HCEC 1CT (cell line): ENCODE results near the gene NECAP2.
"Not testable (repeated sequence)": the region's sequence is repeated elsewhere in the genome, so short reads cannot be mapped to it uniquely, and the experiment has no call there.

Experiments used
- DNase-seq: peaks from one replicate; pipeline ENCODE4 v3.0.0-alpha.2; 2017

NECAP2 gene

DNA sequence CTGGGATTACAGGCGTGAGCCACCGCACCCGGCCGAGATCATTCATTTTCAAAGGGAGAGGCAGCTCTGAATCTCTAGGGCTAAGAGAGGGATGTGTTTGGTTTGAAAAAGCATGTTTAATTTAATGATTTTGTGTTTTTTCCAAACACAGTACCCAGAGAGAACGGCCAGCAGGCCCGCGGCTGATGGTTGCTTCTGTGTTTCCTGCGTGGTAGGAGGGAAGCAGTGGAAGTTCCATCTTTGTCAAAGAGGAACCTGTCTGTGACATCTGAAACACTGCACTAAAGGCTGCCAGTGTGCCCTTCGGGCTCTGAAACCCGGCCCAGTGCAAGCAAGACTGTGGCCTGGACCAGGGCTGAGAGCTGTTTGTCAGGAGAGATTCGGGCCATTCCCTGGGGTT, 59.9 kb downstream of the NECAP2 start:
- not testable (repeated sequence) for DNase-seq

- DNase-seq, result not testable (repeated sequence)
Observed at GRCh38 chr1:16500975-16501374, 60.5 kb downstream of the NECAP2 start.

DNA sequence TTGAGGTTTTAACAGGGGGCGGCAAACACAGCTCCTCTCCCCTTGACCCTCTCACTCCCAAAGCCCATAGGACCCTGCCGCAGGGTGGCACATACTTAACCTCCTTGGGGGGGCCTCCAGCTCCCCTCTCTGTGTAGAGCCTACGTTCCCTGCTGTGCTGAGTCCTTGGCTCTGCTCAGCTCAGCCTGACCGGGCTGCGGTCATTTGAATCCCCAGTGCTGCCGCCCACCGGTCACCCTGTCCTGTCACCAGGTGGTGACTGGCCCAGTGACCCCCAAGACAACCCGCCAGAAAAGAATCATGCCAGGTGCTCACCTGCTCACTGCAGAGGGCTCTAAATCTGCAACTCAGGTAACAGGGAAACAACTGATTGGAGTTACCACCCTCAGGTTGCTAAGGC, 60.9 kb downstream of the NECAP2 start:
- DNase-seq, result not testable (repeated sequence)

DNA sequence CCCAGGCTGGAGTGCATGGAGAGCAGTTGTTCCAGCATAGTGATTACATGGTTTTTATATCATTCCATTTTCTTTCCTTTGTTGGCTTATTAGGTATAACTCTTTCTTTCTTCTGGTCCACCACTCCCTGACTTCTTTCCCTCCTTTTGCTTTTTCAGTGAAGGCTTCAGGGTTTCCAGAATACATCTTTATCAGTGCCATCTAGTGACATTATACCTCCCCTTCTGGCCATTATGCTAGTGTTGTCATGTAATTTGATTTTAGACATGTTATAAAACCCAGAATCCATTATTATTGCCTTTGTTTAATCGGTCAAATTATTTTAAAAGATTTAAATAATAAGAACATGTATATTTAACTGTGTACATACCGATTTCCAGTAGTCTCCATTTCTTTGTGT, 63.0 kb downstream of the NECAP2 start:
- DNase-seq, result no peak

DNA sequence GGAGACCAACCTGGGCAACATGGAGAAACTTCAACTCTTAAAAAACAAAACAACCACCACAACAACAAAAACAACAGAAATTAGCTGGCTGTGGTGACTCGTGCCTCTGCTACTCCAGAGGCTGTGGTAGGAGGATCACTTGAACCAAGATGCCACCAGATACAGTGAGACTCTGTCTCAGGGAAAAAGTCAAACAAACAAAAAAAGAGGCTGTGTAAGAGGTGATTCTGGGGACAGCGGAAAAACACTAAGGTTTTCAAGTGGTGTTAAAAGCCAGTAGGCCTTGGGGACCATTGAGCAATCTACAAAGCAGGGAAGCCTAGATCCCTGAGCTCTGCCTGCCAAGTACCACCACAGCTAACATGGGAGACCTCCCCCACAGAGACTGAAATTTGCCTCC, 65.3 kb downstream of the NECAP2 start:
- DNase-seq, result not testable (repeated sequence)

DNA sequence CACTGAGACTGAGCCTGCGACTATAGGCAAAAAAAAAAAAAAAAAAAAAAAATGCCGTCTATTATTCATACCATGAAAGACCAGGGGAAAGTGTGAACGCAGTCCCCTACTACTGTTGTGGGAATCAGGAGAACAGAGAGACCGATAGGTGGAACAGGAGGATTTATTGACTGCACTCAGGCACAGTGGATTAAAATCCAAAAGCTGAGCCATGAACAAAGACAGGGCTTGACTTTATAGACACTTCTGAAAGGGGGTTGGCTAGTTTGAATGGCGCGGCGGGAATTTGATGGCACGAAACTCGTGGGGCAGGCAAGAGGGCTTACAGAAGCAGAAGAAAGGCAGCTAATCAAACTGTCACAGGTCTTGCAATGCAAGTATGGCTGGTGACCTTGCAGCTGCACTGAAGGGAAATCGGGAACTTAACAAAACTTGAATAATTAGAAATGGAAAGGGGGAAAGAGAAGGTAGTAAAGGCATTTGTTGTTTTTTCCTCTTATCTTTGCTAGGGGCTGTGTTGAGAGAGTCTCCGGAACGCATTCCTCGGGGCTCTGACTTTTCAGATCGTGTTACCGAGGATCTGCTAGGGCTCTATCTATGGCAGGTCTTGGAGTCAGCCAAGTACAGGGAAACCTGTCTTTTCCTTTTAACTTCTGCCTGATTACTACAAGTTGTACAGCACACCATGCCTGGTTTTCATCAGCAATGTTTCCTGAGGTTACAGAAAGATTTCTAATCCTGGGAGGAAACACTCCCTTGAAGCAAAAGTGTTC, 66.0 kb downstream of the NECAP2 start:
- not testable (repeated sequence) for DNase-seq

- DNase-seq, result not testable (repeated sequence)
Observed at GRCh38 chr1:16508861-16509445, 68.4 kb downstream of the NECAP2 start.
